DMS 273 treated with DMSO at 0.1 percent for 48 hours (cell line): ENCODE results near the gene ZNF232.
"Not testable (repeated sequence)": the region's sequence is repeated elsewhere in the genome, so short reads cannot be mapped to it uniquely, and the experiment has no call there.

Experiments
- DNase-seq: peaks from one replicate; lab custom pipeline; 2025; lab: John Stamatoyannopoulos, UW

The ZNF232 gene

GRCh38 chr17:5129770-5130169 lies 18.1 kb upstream of the ZNF232 start:
- not testable (repeated sequence) for DNase-seq

- DNase-seq = no peak
Observed at GRCh38 chr17:5128905-5129535, 17.3 kb upstream of the ZNF232 start.

DNA sequence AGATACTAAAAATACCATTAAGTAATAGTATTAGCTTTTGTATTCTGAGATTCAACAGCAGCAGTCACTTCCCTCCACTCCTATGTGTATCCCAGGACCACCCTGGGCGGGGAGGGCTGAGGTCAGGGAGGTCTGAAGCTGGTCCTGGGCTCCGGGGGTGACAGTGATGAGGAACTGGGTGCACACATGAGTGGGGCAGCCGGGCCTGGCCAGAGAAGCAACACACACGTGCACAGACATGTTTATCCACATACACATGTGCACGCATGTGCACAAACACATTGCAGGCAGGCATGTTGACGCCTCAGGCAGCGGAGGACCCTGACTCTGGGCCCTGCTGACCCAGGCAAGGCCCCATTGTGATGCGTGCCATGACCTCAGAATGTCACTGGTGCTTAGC lies 16.7 kb upstream of the ZNF232 start:
- not testable (repeated sequence) for DNase-seq

DNA sequence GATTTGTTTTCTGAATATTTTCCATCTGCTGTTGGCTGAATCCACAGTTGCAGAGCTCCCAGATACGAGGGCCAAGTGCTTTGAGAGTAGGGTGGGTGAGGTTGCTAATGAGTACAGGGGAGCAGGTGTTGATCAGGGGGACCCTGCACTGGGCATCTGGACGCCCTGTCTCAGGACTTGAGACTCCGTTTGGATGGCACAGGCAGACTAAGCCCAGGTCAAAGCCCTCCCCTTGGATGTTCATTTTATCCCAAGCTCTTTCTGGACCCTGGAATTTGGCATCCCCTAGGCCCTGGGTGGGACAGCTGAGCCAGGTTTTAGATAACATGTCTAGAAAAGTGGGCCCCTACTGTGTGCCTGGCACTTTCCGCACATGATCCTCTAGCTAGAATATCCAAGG lies 16.2 kb upstream of the ZNF232 start:
- DNase-seq = no peak

DNA sequence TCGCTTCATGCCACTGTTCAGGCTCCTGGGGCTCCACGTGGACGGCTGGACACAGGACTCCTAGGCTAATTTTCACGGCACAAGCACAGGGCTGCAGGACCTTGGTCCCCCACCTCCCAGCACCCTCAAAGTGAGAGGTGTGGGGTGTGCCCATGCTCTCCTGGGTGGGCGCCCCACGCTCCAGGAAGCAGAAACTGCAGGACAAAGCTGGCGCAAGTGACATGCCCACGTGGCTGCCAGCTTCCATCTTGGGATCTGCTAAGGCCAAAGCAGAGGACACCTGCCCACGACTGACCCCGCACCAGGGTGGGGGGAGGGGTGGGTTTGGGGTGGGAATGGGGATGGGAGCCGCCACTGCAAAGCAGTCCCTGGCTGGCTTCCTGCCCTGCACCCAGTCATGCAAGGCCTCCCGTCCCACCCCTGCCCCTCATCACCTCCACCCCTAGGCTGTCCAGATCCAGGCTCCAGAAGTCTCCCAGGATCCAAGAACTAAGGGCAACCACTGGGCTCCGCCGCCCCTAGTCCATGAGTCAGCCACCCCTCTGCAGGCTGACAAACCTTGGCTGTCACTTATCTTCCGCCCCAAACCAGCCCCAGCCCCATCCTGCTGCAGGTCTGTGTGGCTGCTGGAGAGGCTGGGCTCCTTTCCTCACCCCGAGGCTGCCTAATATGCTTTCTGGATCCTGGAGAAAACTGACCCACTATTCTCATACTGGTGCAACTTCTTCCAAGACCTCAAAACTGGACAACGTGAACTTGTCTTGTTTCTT lies 15.2 kb upstream of the ZNF232 start:
- no peak for DNase-seq

GRCh38 chr17:5124896-5125295 lies 13.2 kb upstream of the ZNF232 start:
- not testable (repeated sequence) for DNase-seq

DNA sequence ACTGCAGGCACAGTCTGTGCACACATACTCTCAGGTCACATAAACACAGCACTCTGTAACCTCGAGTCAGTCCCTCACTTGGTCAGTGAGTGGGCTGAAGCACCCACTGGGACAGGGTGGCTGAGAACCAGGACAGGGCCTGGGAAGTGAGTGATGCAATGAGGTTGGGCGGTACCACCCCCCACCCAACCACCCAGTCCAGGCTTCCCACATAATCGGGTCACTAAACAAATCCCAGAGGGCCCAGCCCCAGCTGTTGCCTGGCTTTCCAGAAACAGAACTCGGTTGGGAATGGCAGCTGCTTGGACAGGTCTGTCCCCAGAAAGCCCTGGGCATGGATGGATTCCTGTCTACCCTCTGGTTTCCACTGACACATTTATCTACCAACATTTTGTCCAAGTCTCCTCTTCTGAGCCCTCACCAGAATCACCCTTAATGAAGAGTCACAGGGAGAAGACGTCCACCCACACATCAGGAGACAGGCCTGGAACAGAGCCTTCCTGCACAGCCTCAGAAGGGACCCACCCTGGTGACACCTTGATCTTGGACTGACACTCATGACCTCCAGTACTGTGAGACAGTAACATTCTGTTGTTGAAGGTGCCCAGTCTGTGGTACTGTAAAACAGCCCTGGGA lies 12.6 kb upstream of the ZNF232 start:
- not testable (repeated sequence) for DNase-seq

GRCh38 chr17:5123343-5124124 lies 11.9 kb upstream of the ZNF232 start:
- DNase-seq = no peak

DNA sequence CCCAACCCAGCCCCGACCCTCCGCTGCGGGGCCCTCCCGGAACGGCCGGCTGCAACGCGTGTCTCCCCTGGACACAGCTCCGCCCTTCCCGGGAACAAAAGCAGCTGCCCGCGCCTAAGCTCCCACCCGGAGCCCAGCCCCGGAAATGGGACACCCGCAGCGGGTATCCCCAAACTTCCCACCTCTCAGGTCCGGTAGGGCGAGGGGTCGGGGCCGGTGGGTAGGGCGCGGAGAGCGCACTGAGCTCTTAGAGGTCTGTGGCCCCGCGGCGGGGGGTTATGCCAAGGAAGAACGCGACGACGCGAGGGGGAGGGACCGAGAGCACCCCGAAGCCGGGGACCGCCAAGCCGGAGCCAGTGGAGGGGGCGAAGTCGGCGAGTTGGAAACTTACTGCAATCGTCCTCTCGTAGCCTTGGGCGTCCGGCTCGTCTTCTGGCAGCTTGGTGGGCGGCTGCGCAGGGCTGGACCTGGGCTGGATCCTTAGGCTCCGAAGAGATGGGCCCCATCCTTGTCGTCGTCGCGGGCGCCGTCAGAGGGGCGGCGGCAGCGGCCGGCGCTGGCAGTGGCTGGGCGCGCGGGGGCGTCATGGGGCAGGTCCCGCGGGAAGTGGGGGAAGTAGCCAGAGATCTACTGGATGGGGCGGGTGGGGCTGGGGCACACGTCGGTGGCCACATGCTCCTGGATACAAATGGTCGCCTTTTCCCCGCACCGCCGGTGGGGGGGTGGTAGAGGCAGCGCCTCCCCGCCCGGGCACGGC lies 11.1 kb upstream of the ZNF232 start:
- no peak for DNase-seq

DNA sequence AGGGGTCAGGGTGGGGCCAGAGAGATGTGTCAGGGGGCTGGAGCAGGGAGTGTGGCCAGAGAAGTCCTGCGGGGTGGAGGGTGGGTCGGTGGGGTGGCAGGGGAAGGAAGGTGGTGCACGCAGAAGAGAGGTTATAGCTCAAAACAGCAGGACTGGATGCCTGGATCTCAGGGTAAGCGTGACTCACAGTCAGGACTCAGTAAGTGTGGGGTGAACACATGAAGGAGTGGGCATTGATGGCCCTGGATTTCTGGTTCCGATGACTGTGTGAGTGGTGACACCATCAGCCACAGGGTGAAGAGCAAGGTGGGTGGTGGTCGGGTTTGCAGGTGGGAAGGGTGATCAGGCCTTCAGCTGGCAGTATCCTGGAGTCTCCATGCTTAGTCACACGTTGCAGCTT lies 10.4 kb upstream of the ZNF232 start:
- DNase-seq = not testable (repeated sequence)

DNA sequence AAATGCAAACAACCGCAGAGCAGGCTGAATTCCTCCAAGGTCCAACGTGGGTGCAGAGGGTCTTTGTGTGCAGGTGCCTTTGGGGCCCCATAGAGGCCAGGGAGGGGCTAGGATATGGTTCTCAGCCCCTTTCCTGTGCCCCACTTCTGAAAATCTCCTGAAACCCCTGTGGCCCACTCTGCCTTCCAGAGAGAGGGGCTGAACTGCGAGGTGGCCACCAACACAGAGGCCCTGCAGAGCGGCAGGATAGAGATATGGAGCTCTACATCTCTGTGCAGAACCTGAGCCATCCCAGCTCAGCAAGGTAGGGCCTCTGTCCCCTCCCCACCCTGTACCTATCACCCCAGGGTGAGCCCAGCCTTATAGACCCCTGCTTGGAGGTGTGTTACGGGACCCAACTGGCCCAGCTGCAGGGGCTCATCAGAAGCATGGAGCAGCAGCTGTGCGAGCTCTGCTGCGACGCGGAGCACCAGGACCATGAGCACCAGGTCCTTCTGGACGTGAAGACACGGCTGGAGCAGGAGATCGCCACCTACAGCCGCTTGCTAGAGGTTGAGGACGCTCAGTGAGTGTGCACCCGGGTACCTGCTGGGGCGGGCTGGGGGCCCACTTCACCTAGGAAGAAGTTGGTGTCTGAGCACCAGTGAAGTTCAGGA lies 9.6 kb upstream of the ZNF232 start:
- DNase-seq = no peak

DNA sequence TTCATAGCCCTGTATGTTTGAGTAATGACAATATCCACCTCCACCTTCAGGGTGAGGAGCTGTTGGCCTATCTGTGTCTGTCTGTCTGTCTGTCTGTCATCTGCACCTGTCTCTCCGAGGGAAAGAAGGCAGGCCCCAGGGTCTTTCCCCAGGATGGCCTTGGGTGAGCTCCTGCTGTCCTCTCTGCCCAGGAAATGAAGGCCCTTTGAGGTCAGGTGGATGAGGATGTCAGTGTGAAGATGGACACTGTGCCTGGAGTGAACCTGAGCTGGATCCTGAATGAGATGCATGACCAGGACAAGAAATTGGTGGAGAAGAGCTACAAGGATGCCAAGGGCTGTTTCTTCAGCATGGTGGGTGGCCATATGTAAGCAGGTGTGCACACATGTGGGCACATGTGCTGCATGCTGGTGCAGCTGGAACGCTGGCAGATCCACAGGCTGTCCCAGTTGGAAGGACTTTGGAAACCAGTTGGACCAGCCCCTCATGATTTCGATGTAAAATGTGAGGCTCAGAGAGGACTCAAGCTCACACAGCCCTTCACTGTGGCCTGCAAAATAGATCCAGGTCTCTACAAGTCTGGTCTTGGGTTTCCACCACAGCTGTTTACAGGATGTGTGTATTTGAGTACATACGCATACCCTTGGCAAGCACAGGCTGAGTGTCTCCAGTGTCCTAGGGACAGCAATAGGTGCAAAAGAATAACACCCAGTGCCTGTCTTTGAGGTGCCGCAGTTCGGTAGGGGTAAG lies 8.9 kb upstream of the ZNF232 start:
- DNase-seq = not testable (repeated sequence)

DNA sequence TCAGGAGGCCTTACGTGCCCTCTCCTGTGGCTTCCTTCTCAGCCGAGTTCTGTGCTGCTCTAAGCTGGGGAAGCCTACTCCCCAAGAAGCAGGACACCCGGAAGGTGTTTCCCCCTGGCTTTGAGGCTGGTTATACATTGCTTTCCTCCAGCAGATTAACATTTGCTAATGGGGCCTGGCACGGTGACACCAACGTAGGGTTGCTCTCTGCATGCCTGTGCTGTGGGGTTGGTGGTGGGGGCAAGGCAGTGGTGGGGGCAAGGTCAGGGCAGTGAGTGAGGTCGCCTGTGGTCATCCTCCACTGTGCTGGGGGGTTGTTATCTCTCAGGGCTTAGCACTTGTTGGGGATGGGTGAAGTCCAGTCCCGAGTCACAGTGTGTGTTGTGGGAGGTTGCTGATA lies 8.4 kb upstream of the ZNF232 start:
- DNase-seq = no peak

DNA sequence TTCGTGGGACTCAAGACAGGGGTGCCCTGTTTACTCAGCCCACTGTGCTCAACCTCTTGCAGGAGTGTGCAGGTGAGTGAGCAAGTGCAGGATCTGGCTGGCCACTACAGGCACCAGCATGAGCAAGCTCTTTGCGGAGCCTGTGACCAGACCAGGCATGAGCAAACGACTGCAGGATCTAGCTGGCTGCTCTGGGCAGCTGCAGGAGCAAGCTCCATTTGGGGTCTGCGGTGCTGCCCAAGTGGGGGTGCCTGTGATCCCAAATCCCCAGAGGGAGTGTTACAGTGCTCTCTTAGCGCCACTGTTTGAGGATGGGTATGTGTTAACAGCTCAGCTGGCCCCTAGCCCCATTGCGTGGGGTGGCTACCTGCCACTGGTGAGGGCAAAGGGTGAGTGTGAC lies 6.5 kb upstream of the ZNF232 start:
- DNase-seq = no peak

- no peak for DNase-seq
Observed at GRCh38 chr17:5115673-5116651, 4.3 kb upstream of the ZNF232 start, which contains the start of gene USP6. TSS of gene USP6 (plus strand) at chr17:5116032. CDS start at chr17:5130368, 14,336 bp downstream.

- DNase-seq = no peak
Observed at GRCh38 chr17:5110816-5111215, 862 bp downstream of the ZNF232 start.

DNA sequence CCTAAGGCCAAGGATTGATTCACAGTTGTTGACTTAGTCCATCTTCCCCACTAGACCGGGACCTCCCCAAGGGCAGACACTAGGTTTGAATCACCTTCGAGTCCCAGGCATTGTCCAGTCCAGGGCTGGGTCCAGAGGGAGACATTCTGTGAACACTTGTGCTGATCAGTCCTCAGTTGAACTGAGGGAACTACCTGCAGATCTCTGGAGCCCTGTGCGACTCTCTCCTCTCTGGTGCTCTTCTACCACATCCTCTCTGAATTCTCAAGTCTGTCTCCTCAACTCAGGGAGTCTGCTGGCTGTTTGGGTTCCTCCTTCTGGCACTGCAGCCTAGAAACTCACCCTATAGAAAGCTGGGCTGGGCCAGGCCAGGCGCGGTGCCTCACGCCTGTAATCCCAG lies 10.8 kb downstream of the ZNF232 start:
- DNase-seq = no peak

- no peak for DNase-seq
Observed at GRCh38 chr17:5099271-5099670, 12.4 kb downstream of the ZNF232 start.
